ENCODE results near the gene CDC25A. TPM values are rescaled to one million over a fixed set of nuclear protein-coding genes. Genes with fewer than 3 reads are reported as not detected.
"Not testable (repeated sequence)": the region's sequence is repeated elsewhere in the genome, so short reads cannot be mapped to it uniquely, and the experiment has no call there.

Gene CDC25A
- total RNA-seq, 4 donors from 2014 or later = 0.33 to 1.3 (median 0.97) TPM; not detected in 1

DNA sequence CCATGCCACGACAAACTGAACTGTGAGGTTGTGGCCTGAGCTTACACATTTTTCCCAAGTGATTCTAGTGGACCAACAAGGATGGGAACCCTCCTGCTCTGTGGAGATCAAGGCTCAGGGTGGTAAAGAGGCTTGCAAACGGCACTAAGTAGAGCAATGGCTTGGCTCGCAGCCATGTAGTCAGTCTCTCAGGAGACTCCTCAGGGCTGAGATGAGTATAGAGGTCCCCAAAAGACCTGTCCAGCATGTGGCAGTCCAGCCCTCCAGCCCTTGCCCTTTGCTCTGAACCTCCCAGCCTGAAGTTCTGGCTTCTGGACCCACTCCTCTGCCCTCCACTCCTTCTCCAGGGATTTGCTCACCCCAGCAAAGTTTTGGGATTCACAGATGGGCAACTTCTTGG, 26.8 kb upstream of the CDC25A start:
- no peaks in the 10 kb centered on the region for H3K36me3 ChIP-seq
- no peaks in the 10 kb centered on the region for H3K9me3 ChIP-seq
- 51% methylated on average over 3 of the region's 3 CpGs for WGBS
- DNase-seq (ENCODE audit: extremely low spot score) = no peak
- TF ChIP-seq, protein P1, sequence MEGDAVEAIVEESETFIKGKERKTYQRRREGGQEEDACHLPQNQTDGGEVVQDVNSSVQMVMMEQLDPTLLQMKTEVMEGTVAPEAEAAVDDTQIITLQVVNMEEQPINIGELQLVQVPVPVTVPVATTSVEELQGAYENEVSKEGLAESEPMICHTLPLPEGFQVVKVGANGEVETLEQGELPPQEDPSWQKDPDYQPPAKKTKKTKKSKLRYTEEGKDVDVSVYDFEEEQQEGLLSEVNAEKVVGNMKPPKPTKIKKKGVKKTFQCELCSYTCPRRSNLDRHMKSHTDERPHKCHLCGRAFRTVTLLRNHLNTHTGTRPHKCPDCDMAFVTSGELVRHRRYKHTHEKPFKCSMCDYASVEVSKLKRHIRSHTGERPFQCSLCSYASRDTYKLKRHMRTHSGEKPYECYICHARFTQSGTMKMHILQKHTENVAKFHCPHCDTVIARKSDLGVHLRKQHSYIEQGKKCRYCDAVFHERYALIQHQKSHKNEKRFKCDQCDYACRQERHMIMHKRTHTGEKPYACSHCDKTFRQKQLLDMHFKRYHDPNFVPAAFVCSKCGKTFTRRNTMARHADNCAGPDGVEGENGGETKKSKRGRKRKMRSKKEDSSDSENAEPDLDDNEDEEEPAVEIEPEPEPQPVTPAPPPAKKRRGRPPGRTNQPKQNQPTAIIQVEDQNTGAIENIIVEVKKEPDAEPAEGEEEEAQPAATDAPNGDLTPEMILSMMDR (IDR thresholded peaks at IDR 0.05) = no peak
- no peak for TF ChIP-seq POLR2AphosphoS5 (IDR thresholded peaks at IDR 0.05)
- TF ChIP-seq EP300 (IDR thresholded peaks at IDR 0.05) = no peak
- TF ChIP-seq POLR2A (IDR thresholded peaks at IDR 0.05; ENCODE audit: low read depth) = no peak
- peaks cover 11 to 35% (median 20%) of the 10 kb centered on the region in 4 donors for H3K4me1 ChIP-seq
- no peak overlapping the region for H3K4me3 ChIP-seq
- intact Hi-C loops (cut with DNase I) = no loop called here
- peak overlapping the region; percentile 60 to 73 (median 63) for H3K27ac ChIP-seq (replicated peaks in 1 of 4)
- H3K27me3 ChIP-seq = no peaks in the 10 kb centered on the region

DNA sequence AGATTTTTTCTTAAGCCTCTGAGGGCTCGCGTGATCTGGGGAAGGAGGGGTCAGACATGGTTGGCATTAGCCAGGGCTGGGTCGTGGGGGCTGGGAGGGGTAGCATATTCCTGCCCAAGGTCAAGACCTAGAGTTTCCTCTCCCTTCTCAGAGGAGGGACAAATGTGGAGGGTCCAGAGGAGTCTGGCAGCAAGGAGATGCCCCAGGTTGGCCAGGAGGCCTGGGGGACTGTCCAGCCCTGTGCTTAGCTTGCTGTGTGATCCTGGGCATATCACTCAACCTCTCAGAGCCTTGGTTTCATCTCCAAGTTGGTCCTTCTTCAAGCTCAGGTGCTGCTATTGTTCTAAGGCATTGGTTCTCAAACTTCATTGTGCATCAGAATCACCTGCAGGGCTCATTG, 26.0 kb upstream of the CDC25A start:
- 86% methylated on average over 2 of the region's 3 CpGs for WGBS
- Histone ChIP-seq H3K4me3 (no peak overlapping the region), H3K4me1 (peaks cover 11 to 35% (median 20%) of the 10 kb centered on the region in 4 donors), H3K9me3 (no peaks in the 10 kb centered on the region), H3K27me3 (no peaks in the 10 kb centered on the region), H3K27ac (replicated peaks in 1 of 4) (no peak overlapping the region), H3K36me3 (no peaks in the 10 kb centered on the region)
- DNase-seq (ENCODE audit: extremely low spot score) = no peak
- intact Hi-C loops (cut with DNase I) = no loop called here
- TF ChIP-seq EP300 (IDR thresholded peaks at IDR 0.05) = no peak
- TF ChIP-seq POLR2A (IDR thresholded peaks at IDR 0.05; ENCODE audit: low read depth) = no peak
- TF ChIP-seq, protein P1 (IDR thresholded peaks at IDR 0.05) = no peak
- no peak for TF ChIP-seq POLR2AphosphoS5 (IDR thresholded peaks at IDR 0.05)

DNA sequence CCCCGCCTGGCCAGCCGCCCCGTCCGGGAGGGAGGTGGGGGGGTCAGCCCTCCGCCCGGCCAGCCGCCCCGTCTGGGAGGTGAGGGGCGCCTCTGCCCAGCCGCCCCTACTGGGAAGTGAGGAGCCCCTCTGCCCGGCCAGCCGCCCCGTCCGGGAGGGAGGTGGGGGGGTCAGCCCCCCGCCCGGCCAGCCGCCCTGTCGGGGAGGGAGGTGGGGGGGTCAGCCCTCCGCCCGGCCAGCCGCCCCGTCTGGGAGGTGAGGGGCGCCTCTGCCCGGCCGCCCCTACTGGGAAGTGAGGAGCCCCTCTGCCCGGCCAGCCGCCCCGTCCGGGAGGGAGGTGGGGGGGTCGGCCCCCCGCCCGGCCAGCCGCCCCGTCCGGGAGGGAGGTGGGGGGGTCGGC, 23.6 kb upstream of the CDC25A start:
- H3K4me3 ChIP-seq; intact Hi-C loops (cut with DNase I); H3K9me3 ChIP-seq; H3K36me3 ChIP-seq; H3K27me3 ChIP-seq; DNase-seq (ENCODE audit: extremely low spot score); H3K27ac ChIP-seq (replicated peaks in 1 of 4): not testable (repeated sequence)
- H3K4me1 ChIP-seq = peaks cover 11 to 28% (median 20%) of the 10 kb centered on the region in 4 donors
- no CpG with 5 or more reads among the region's 36 CpGs for WGBS

DNA sequence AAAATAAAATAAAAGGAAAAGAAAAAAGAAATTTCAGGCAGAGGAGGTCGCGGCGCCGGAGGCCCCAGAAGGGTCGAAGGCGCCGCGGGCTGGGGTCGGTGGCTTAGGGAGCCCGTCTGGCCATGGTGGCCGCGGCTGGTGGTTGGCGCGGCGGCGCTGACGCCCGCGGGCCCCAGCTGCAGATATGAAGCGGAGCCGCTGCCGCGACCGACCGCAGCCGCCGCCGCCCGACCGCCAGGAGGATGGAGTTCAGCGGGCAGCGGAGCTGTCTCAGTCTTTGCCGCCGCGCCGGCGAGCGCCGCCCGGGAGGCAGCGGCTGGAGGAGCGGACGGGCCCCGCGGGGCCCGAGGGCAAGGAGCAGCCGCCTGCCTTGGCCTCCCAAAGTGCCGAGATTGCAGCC, 22.3 kb upstream of the CDC25A start:
- H3K4me1 ChIP-seq = peaks cover 4 to 15% (median 9%) of the 10 kb centered on the region in 4 donors
- DNase-seq (ENCODE audit: extremely low spot score); H3K36me3 ChIP-seq; H3K9me3 ChIP-seq; H3K27me3 ChIP-seq; H3K4me3 ChIP-seq; H3K27ac ChIP-seq (replicated peaks in 1 of 4); intact Hi-C loops (cut with DNase I): not testable (repeated sequence)
- WGBS = no CpG with 5 or more reads among the region's 48 CpGs

DNA sequence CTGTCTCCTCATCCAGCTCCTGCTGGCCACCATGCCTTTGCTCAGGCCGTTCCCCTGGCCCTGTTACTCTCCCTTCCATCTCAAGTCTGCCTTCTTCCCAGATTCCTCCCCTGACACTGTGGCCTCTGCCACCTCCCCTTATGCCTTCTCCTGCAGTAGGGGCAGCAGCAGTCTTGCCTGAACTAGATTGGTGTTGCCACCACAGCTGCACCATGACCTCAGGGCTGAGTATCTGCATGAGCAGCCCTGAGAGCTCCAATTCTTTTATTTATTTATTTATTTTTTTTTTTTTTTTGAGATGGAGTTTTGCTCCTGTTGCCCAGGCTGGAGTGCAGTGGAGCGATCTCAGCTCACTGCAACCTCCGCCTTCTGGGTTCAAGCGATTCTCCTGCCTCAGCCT, 21.2 kb upstream of the CDC25A start:
- H3K27me3 ChIP-seq = no peaks in the 10 kb centered on the region
- no peak overlapping the region for H3K27ac ChIP-seq (replicated peaks in 1 of 4)
- intact Hi-C loops (cut with DNase I) = no loop called here
- H3K4me3 ChIP-seq = no peak overlapping the region
- H3K4me1 ChIP-seq = peaks cover 0 to 4% (median 0%) of the 10 kb centered on the region in 4 donors
- no peaks in the 10 kb centered on the region for H3K9me3 ChIP-seq
- H3K36me3 ChIP-seq = no peaks in the 10 kb centered on the region
- WGBS = 93% methylated on average over 4 of the region's 4 CpGs
- DNase-seq (ENCODE audit: extremely low spot score) = no peak
- TF ChIP-seq EP300 (IDR thresholded peaks at IDR 0.05) = no peak
- TF ChIP-seq POLR2A (IDR thresholded peaks at IDR 0.05; ENCODE audit: low read depth) = no peak
- TF ChIP-seq, protein P1 (IDR thresholded peaks at IDR 0.05) = no peak
- no peak for TF ChIP-seq POLR2AphosphoS5 (IDR thresholded peaks at IDR 0.05)

DNA sequence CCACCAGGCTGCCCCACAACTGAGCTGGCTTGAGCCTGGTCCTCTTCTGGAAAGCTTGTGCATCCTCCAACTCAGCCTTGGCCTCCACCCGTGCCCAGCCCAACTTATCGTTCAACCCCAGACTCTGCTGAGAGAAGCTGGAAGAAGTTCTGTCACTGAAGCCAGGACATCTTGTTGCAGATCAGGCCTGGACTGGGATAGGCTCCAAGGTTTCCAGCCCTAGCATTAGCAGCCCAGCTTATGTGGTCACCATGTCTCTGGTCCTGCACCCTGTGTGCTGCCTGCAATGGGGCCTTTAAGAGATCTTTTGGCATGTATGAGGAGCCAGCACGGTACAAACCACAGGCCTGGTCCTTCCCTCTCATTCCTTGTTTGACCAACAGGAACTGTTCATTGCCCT, 19.9 kb upstream of the CDC25A start:
- H3K27ac ChIP-seq (replicated peaks in 1 of 4) = no peak overlapping the region
- no peaks in the 10 kb centered on the region for H3K36me3 ChIP-seq
- no peak overlapping the region for H3K4me3 ChIP-seq
- 72% methylated on average over 2 of the region's 3 CpGs for WGBS
- no peaks in the 10 kb centered on the region for H3K4me1 ChIP-seq
- no peaks in the 10 kb centered on the region for H3K9me3 ChIP-seq
- no peaks in the 10 kb centered on the region for H3K27me3 ChIP-seq
- no peak for DNase-seq (ENCODE audit: extremely low spot score)
- intact Hi-C loops (cut with DNase I) = no loop called here
- no peak for TF ChIP-seq EP300 (IDR thresholded peaks at IDR 0.05)
- no peak for TF ChIP-seq POLR2AphosphoS5 (IDR thresholded peaks at IDR 0.05)
- no peak for TF ChIP-seq POLR2A (IDR thresholded peaks at IDR 0.05; ENCODE audit: low read depth)
- TF ChIP-seq, protein P1 (IDR thresholded peaks at IDR 0.05) = no peak
